T-helper 1 cell treated with Interleukin-12 subunit alpha and Interleukin-12 subunit beta and Interleukin-4 antibody, amounts not matched to agents 30 ng/mL and 1 ng/mL, for 36 hours (primary cell): ENCODE data around the gene C17orf107. TPM values are rescaled to one million over a fixed set of nuclear protein-coding genes. Genes with fewer than 3 reads are reported as not detected.
"Not testable (repeated sequence)": the region's sequence is repeated elsewhere in the genome, so short reads cannot be mapped to it uniquely, and the experiment has no call there.

Experiments
- intact Hi-C: fragments of 100-400 bp; cut with micrococcal nuclease; formaldehyde crosslinking; loops from one replicate; pipeline ENCODE4 v1.15.1; 2024
- total RNA-seq: library from RNA; stranded (reverse); gene quantifications from 2 replicates; pipeline ENCODE4 v1.2.3, GENCODE V29; 2022

Gene C17orf107
- total RNA-seq, 1 donor from 2014 or later = 1.3 TPM

GRCh38 chr17:4898927-4899326 is 409 bp upstream of the C17orf107 start:
- intact Hi-C loops = loop anchor here (1.0 to 5.0 kb wide), 3 partner anchors 67 to 189 kb away; partner anchors contain the start of genes ARRB2, MED11 and MINK1

GRCh38 chr17:4900231-4901107 is 1.1 kb downstream of the C17orf107 start:
- intact Hi-C loops = loop anchor here (1.0 kb wide), 1 partner anchor 9 kb away; no protein-coding TSS in a partner anchor

DNA sequence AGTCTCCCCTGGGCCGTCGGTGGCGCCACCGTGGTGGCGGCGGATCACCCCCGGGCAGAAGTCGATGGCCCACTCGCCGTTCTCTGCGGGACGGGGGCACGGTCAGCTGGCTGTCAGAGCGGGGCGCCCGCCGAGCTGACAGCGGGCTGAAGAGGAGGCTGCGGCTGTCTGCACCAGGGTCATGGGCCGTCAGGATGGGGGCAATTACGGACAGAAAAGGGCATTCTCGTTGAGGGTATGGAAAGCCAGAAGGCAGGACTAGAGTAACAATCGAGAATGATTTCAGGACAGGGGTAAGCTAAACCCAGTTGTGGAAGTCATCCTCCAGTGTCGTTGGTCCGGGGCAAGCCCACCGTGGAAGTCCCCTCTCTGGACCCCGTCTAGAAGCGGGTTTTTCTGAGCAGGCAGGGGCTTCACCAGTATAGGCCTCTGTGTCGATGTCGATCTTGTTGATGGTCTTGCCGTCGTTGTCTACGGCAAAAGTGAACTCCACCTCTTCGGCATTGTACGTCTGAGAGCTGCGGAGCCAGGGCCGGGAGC is 1.8 kb downstream of the C17orf107 start:
- intact Hi-C loops = loop anchor here (1.0 kb wide), 1 partner anchor 8 kb away; no protein-coding TSS in a partner anchor

DNA sequence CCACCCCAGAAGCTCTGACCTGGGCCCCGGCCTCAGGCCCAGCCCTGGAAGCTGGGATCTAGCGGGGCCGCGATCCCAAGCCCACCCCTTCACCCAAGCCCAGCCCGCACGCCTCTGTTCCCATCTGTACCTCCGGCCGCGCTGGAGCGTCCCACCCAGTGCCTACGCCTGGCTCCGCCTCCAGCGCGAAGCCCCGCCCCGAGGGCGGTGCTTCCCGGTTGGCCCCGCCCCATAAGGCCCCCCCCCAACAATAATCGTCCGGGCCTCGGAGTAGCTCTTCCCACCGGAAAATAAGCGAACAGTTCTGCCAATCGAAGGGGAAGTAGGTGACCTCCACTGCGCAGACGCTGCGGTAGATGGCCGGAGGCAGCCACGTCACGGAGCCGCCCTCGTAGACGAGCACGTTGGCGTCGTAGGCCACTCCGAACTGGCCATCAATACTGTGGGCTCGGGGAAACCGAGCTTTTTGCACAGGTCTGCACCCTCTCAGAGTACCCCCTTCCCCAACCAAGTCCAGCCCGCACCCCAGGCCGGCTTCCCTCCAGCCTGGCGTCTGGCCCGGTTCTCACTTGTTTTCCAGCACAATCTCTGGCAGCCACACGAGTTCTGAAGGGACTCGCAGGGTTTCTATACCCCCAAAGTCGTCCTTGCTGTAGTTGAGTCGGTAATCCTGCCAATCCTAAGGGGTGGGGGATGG is 2.5 kb downstream of the C17orf107 start:
- intact Hi-C loops = loop anchor here (1.0 to 2.0 kb wide), 2 partner anchors 8 to 209 kb away; partner anchors contain the start of gene ZNF232

DNA sequence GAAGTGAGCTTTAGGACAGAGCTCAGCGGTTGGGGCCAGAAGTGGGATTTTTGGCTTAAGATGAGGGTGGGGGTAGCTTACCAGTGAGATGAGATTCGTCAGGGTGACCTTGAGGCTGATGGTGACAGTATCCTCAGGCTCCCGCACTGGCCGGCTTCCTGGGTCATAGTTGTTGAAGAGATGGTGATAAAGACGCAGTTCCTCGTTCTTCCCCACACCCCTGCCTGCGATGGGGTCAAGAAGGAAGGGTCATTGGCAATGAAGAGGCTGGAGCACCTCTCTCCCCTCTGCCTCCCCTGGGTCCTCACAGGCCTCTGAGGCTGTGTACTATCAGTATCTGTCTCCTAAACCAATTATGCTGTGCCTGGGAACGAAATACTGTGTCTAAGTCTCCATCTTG is 3.2 kb downstream of the C17orf107 start:
- intact Hi-C loops = loop anchor here (2.0 kb wide), 1 partner anchor 208 kb away; the partner anchor contains the start of gene ZNF232

- intact Hi-C loops = loop anchor here (1.0 to 2.0 kb wide), 4 partner anchors 107 to 337 kb away; partner anchors contain the start of genes ARRB2, PSMB6 and ZNF232
These were observed 3.9 kb downstream of the C17orf107 start, which contains the start of gene CHRNE for GRCh38 chr17:4903051-4903818. Gene CHRNE (minus strand): TSS chr17:4903098. CDS start chr17:4903063, 35 bp downstream.

GRCh38 chr17:4906642-4907041 is 7.3 kb downstream of the C17orf107 start:
- intact Hi-C loops = not testable (repeated sequence)

GRCh38 chr17:4908301-4908700 is 9.0 kb downstream of the C17orf107 start:
- intact Hi-C loops = loop anchor here (2.0 kb wide), 2 partner anchors 36 to 78 kb away; partner anchors contain the start of gene CAMTA2

DNA sequence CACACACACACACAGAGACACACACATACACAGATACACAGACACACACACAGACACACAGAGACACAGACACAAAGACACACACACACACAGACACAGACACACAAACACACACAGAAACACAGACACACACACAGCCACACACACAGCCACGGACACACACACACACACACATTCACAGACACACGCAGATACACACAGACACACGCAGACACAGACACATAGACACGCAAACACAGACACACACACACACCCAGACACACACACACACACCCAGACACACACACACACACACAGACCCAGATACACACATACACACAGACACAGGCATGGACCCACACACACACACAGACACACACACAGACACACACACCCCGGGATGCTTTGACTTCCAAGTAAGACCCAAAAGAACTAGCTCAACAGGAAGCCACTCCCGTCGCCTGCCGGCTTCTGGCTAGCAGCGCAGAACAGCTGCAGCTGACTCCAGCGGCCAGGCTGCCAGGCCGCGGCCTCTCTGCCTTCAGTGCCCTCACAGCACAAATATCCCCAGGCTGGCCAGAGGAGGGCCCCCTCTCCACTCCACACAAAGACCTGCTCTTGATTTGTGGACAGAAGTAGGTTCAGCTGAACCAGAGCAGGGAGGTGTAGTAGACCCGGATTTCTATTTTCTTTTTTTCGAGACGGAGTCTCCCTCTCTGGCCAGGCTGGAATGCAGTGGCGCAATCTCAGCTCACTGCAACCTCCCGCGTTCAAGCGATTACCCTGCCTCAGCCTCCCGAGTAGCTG is 9.6 kb downstream of the C17orf107 start:
- intact Hi-C loops = loop anchor here (1.0 to 2.0 kb wide), 6 partner anchors 8 to 153 kb away; partner anchors contain the start of genes CAMTA2 and SPAG7

DNA sequence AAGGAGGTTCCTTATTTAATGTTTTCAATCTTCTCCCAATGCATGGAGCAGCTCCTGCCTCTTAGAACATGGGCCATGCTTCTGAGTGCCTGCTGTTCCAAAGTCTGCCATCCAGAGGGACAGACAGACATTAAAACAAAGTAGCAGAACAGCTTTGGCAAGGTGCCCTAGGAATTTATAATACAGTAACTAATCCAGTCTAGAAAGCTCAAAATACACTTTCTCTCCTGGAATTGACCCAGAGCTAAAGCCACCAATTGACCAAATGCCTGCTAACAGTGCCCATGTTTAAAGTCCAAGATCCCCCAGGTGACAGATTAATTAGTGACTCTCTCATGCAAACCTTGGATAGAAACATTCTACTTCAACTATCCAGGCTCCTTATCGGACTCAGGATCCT is 14.7 kb downstream of the C17orf107 start:
- intact Hi-C loops = no loop called here

- intact Hi-C loops = not testable (repeated sequence)
These were observed 15.2 kb downstream of the C17orf107 start for GRCh38 chr17:4914551-4914950.

- intact Hi-C loops = no loop called here
These were observed 20.2 kb downstream of the C17orf107 start for GRCh38 chr17:4919511-4920047.

- intact Hi-C loops = no loop called here
These were observed 21.2 kb downstream of the C17orf107 start for GRCh38 chr17:4920351-4921048.

DNA sequence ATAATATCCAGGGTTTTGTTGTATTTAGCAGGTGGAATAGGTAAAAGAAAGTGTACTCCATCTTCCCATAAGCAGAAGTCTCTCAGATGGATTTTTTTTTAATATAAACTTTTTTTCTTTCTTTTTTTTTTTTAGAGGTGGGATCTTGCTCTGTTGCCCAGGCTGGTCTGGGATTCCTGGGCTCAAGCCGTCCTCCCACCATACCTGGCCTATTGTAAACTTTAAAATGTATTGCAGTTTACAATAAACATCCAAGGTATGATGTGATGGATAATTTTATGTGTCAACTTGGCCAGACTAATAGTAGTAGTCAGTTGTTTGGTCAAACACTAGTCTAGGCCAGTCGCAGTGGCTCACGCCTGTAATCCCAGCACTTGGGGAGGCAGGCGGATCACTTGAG is 22.0 kb downstream of the C17orf107 start:
- intact Hi-C loops = no loop called here

- intact Hi-C loops = not testable (repeated sequence)
These were observed 27.4 kb downstream of the C17orf107 start for GRCh38 chr17:4926577-4927335.

DNA sequence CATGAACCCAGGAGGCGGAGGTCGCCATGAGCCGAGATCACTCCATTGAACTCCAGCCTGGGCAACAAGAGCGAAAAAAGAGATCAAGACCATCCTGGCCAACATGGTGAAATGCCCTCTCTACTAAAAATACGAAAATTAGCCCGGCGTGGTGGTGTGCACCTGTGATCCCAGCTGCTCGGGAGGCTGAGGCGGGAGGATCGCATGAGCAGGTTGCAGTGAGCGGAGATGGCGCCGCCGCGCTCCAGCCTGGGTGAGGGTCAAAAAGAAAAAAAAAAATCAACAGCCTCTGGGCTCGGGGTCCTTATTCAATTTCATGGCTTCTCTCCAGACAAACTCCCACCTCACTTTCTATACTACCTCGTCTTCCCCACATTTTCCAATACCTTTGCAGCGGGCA is 29.5 kb downstream of the C17orf107 start:
- intact Hi-C loops = no loop called here

- intact Hi-C loops = no loop called here
These were observed 32.6 kb downstream of the C17orf107 start, which contains the start of gene GP1BA for GRCh38 chr17:4931963-4932362. Gene GP1BA (plus strand): TSS chr17:4932277. CDS start chr17:4932605, 328 bp downstream.

GRCh38 chr17:4932756-4933155 is 33.4 kb downstream of the C17orf107 start:
- intact Hi-C loops = no loop called here
